GM21381 (cell line): Measurements from ENCODE around the gene RPP38.

Experiments
- ATAC-seq: cut with Tn5 transposase; IDR thresholded peaks from one replicate; pipeline ENCODE4 v1.9.1; 2021; ENCODE audit warnings: mild to moderate bottlenecking, moderate library complexity; ENCODE audit not compliant: unreplicated experiment

The RPP38 gene

GRCh38 chr10:15097011-15097812, at the start of gene RPP38:
Gene RPP38, plus strand, starts transcription at chr10:15097355. Its CDS starts 5,960 bp downstream, at chr10:15103315.
- peak; percentile 84 for ATAC-seq

DNA sequence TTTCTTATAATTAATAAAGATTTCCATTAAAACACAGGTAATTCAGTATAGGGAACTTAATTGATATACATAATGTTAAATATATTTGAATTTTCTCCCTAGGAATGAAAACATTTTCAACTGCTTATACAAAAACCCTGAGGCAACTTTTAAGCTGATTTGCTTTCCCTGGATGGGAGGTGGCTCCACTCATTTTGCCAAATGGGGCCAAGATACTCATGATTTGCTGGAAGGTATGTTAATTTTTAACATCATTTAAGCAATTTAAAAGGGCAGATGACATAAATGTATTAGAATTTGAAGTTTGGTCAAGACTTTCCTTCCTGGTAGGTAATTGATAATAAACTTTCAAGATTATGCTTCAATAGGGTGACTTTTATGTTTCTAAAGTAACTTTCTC, 47.6 kb upstream of the RPP38 start:
- no peak for ATAC-seq

DNA sequence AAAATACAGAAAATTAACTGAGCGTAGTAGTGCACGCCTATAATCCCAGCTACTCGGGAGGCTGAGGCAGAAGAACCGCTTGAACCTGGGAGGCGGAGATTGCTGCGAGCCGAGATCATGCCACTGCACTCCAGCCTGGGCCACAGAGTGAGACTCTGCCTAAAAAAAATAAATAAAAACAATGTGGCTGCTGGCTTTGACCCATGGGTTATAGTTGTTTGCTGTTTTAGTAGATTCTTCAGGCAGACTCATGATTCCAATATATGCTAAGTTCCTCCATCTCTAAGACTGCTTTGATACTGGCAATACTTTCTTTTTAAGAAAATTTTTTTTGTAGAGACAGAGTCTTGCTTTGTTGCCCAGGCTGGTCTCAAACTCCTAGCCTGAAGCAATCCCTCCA, 45.0 kb upstream of the RPP38 start:
- ATAC-seq = no peak

DNA sequence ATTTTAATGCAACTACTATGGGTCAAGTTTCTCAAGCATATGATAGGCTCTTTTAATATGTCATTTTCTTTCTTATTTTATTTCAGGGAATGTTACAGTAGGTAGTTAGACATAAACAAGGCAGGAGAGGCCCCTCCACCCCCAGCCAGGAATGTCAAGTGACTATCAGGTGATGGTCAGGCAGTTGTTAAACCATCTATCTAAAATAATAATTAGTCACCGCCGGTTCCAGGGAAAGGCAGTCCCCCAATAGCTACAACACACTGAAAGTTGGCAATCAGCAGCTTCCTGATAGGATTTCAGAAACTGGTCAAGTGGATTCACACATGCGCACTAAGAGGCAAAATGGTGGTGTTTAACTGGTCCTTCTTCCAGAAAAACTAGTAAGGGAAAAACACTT, 44.1 kb upstream of the RPP38 start:
- ATAC-seq = no peak

DNA sequence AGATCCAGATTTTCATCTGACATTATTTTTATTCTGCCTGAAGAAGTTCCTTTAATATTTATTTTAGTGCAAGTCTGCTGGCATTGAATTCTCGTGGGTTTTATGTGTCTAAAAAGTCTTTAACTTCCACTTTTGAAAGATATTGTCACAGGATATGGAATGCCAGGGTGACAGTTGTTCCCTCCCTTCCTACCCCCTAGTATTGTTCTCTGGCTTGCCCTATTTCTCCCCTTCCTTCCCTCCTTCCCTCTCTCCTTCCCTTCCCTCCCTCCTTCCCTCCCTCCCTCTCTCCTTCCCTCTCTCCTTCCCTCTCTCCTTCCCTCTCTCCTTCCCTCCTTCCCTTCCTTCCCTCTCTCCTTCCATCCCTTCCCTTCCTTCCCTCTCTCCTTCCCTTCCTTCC, 38.5 kb upstream of the RPP38 start:
- ATAC-seq = no peak

DNA sequence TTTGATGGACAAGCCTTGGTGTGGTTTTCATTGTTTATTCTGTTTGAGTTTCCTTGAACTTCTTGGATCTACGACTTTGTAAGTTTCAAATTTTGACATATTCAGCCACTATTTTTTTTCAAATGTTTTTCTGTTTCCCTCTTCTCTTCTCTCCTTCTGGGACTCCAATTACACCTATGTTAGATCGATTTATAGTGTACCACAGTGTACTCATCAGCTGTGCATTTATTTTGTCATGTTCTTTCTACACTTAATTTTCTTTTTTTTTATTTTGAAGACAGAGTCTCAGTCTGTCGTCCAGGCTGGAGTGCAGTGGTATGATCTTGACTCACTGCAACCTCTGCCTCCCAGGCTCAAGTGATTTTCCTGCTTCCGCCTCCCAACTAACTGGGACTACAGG, 37.2 kb upstream of the RPP38 start:
- no peak for ATAC-seq

DNA sequence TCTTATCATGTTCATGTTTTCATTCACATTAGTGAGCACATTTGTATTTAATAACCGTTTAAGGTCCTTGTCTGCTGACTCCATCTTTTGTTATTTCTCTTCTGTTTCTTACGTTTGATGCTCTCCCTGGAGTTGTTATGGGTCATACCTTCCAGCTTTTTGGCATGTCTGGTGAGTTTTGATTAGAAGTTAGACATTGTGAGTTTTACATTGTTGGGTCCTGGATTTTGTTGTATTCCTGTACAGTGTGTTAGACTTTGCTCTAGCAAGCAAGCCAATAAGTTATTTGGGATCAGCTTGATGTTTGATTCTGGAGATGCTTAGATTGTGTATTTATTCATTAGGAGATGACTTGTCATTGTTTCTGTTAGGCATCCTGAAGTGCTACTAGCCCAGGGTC, 36.5 kb upstream of the RPP38 start:
- ATAC-seq = no peak

- ATAC-seq = no peak
These were observed 30.0 kb upstream of the RPP38 start for GRCh38 chr10:15067154-15067553.

- ATAC-seq = no peak
These were observed 28.4 kb upstream of the RPP38 start for GRCh38 chr10:15068802-15069201.

GRCh38 chr10:15069230-15069629, 27.9 kb upstream of the RPP38 start:
- no peak for ATAC-seq

GRCh38 chr10:15072358-15072757, 24.8 kb upstream of the RPP38 start:
- no peak for ATAC-seq

DNA sequence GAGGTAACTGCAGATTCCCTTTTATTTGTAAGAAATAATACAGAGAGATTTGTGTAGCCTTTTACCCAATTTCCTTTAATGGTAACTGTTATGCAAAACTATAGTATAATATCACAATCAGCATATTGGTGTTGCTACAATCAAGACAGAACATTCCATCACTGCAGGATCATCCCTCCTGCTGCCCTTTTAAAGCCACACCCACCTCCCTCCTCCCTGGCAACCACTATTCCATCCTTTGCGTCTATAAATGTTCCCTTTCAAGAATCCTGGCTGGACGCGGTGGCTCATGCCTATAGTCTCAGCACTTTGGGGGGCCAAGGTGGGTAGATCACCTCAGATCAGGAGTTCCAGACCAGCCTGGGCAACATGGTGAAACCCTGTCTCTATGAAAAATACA, 21.7 kb upstream of the RPP38 start:
- no peak for ATAC-seq

DNA sequence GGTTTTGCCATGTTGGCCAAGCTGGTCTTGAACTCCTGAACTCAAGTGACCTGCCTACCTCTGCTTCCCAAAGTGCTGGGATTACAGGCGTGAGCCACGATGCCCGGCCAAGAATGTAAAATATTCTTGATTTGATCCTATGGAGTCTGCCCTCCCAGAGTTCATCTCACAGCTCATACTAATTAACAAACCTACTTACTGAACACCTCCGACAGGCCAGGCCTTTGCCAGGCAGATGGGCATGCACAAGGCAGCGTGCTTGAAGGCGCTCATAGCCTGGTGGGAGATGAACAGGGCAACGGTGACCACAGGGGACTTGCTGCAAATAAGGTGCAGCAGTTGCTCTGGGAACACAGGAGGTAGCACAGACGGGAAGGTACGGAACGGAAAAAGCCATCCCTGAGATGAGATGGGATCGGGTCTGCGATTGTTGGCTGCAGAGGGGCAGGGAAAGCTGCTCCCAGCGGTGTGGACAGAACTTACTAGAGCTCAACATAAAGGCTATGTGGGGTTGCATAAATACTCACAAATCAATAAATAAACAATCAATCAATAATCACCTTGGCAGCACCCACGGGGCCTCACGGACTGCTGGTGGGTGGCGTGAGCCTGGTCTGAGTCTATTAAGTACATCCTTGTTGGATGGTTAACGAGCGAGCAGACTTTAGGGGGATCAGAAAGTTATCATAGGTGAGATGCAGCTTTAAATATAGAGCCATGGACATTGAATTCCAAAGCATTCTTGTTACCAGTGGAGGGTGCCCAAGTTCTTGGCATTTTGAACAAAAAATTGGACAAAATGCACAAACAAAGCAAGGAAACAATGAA, 13.3 kb upstream of the RPP38 start:
- no peak for ATAC-seq

GRCh38 chr10:15084502-15084922, 12.6 kb upstream of the RPP38 start:
- no peak for ATAC-seq

GRCh38 chr10:15088428-15089261, 8.5 kb upstream of the RPP38 start, which contains the start of gene ACBD7:
Gene ACBD7, minus strand, starts transcription at chr10:15088776. Its CDS starts 48 bp downstream, at chr10:15088728.
- ATAC-seq = peak; percentile 100

- ATAC-seq = no peak
These were observed 5.7 kb upstream of the RPP38 start for GRCh38 chr10:15091418-15091817.

- ATAC-seq = no peak
These were observed 4.2 kb upstream of the RPP38 start for GRCh38 chr10:15092855-15093408.

GRCh38 chr10:15096661-15097010, 519 bp upstream of the RPP38 start:
- ATAC-seq = peak; percentile 16

DNA sequence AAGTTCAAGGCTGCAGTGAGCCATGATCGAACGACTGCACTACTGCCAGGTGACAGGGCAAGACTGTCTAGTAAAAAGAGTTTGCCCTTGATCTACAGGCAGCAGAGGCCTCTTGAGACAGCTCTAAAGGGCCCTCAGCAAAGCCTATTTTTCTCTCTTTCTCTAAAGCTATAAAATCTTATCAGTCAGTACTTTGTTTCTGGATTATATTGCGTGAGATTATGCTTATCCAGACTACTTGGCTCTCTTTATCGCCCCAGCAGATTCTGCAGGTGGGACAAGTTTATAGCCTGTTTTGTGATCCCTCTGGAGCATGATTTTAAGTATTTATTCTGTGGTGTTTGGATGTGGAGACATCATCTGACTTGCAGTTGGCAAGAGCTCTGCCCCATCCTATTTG, 2.7 kb downstream of the RPP38 start:
- ATAC-seq = no peak

DNA sequence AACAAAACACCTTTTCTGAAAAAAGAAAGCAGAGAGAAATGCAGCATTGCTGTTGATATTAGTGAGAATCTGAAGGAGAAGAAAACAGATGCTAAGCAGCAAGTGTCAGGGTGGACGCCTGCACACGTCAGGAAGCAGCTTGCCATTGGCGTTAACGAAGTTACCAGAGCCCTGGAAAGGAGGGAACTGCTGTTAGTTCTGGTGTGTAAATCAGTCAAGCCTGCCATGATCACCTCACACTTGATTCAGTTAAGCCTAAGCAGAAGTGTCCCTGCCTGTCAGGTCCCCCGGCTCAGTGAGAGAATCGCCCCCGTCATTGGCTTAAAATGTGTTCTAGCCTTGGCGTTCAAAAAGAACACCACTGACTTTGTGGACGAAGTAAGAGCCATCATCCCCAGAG, 6.4 kb downstream of the RPP38 start:
- ATAC-seq = no peak
